Renal cortical epithelial cell (primary cell): ENCODE data around the gene DHRS4. TPM values are rescaled to one million over a fixed set of nuclear protein-coding genes. Genes with fewer than 3 reads are reported as not detected.
"Not testable (repeated sequence)": the region's sequence is repeated elsewhere in the genome, so short reads cannot be mapped to it uniquely, and the experiment has no call there.

Source experiments
- DNase-seq: peaks from one replicate; pipeline ENCODE4 v3.0.0-alpha.2; 2011; ENCODE audit warnings: low read depth
- total RNA-seq: library from RNA; depleted of rRNA; stranded (reverse); fragments of >200 nt; gene quantifications from 2 replicates; pipeline ENCODE4 v1.2.3, GENCODE V29; 2014

The DHRS4 gene
- total RNA-seq, 1 donor from 2014 or later = 34.6 TPM

DNA sequence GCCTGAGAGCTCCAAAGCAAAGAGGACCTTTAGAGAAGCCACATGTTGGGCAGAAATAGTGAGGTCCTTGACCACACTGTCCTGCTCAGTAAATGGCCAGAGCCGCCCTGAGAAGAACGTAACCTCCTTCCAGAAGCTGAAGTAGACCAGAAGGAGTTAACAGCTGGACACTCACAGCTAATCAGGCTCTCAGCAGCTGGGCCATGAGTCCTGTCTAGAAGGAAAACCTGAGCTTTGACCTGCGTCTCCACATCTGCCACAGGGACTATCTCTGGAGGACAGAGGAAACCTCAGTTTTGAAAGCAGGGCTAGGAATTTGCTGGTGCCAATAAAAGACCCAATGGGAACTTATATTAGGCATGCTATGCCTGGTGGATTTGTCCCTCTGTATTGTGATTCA lies 12.3 kb upstream of the DHRS4 start:
- no peak for DNase-seq

DNA sequence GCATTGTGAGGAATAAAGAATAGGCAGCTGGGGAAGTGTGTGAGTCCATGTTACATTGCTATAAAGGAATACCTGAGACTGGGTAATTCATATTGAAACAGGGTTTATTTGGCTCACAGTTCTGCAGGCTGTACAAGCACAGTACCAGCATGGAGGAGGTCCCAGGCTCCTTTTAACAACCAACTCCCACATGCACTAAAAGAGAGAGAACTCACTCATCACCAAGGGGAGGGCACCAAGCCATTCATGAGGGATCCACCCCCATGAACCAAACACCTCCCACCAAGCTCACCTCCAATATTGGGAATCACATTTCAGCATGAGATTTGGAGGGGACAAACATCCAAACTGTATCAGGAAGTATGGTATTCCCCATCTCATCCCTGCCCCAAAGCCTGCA lies 11.9 kb upstream of the DHRS4 start:
- DNase-seq = no peak

DNA sequence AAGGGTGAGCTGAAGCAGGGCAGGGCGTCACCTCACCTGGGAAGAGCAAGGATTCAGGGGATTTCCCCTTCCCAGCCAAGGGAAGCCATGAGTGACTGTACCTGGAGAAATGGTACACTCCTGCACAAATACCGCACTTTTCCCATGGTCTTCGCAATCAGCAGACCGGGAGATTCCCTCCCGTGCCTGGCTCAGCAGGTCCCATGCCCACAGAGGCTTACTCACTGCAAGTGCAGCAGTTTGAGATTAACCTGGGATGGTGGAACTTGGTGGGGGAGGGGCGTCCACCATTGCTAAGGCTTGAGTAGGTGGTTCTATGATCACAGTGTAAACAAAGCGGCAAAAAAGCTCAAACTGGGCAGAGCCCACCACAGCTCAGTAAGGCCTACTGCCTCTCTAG lies 11.0 kb upstream of the DHRS4 start:
- peak; percentile 89 for DNase-seq

DNA sequence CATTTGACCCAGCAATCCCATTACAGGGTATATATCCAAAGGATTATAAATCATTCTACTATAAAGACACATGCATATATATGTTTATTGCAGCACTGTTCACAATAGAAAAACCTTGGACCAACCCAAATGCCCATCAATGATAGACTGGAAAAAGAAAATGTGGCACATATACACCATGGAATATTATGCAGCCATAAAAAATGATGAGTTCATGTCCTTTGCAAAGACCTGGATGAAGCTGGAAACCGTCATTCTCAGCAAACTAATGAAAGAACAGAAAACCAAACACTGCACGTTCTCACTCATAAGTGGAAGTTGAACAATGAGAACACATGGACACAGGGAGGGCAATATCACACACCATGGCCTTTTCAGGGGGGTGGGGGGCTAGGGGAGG lies 4.5 kb upstream of the DHRS4 start:
- DNase-seq = not testable (repeated sequence)

DNA sequence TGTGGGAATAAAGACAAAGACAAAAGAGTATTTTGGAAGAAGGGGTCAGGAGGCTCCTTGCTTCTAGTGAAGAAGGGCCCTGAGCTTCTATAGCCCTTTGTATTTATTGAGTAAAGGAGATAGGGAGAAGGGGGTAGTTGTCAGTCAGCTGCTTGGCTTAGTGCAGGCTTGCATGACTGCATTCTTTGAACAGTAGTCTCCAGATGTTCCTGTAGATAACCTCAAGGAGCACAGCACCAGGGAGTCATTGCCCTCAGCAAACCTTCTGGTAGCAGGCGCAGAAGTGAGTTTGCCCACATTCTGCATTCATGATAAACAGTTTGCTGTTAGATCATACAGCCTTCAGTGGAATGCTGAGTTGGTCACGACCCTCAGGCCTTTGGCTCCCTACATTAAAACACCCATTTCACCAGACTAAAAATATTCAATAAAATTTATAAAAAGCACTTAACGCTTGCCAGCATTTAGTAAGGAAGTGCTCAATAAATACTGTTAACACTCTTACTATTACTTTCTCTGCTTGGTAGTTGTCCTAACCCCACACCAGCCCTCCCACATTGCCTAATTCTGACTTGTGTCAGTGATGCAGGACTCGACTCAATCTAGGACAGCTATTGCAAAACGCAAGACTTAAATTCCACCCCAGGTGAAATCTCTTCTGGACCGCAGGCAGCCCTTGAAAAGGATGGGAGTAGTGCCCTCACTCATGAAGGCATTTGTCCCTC lies 3.0 kb upstream of the DHRS4 start:
- no peak for DNase-seq

DNA sequence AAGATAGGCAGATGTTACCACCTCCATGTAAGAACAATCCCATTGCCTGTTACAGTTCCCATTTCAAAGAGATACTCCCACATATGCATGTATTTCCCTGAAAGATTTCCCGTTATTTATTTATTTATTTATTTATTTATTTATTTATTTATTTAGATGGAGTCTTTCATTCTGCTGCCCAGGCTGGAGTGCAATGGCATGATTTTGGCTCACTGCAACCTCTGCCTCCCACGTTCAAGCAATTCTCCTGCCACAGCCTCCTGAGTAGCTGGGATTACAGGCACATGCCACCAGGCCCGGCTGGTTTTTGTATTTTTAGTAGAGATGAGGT lies 2.5 kb upstream of the DHRS4 start:
- DNase-seq = not testable (repeated sequence)

DNA sequence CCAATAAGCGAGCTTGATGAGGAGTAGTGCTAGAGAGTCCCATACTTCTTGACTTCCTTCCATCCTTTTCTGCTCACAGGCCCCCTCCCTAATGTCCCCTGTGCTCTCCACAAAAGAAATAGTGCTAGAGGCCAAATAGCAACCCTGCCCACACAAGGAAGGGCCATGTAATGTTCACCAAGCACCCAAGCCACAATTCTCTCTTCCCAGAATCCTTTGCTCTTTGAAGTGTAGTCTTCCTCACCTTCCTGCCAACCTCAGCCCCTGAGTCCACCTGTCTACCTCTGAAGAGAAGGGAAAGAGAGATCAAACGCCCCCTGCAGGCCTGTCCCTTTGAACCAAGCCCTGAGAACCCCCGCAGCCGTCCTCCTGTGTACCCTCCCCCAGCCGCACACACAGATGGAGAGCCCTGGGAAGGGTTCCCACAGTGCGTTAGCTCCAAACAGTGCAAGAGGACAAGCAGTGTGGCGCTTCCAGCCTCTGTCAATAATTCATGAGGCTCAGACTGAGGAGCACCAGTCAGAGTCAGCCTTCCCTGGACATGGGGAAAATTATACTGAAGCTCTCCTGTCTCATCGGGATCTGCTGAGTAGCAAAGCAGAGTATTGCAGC lies 1.9 kb upstream of the DHRS4 start:
- DNase-seq = peak; percentile 22

DNA sequence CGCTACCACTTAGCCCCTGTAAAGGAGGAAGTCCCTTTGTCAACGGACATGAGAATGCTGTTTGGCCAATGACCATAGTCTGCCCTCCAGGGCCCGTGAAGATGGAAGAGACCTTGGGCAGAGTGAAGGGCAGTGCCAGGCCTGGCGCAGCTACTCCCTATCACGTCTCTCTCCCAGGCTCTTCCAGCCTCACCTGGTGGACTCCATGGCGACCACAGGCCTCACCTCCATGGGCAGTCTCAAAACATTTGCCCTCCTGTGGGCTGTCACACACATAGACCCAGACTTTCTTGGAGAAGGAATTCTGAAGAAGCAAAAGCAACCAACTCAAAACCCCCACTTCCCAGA lies 480 bp upstream of the DHRS4 start:
- not testable (repeated sequence) for DNase-seq

DNA sequence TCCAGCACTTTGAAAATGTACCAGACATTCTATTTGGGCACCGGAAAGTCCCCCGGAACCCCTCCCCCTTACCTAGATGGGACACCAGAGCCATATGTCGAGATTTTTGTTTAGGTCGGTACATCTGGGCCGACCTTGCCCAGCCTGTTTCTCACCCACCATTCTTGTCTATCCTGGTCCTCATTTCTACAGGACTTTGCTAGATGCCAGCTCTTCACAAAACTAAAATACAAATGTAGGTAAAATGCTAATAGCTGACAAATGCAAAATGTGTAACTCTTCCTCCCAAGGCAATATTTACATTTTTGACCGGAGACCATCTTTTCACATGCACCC lies 677 bp downstream of the DHRS4 start:
- DNase-seq = not testable (repeated sequence)

DNA sequence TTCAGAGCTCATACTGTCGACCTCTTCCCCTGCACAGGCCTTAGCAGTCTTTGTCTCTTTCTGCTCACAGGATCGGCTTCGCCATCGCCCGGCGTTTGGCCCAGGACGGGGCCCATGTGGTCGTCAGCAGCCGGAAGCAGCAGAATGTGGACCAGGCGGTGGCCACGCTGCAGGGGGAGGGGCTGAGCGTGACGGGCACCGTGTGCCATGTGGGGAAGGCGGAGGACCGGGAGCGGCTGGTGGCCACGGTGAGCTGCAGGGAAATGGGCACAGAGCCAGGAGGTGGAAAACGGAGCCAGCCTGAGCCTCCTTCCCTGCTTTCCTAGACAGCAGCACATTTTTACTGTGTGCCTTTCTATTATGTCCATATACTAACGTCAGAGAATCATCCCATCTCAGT lies 1.4 kb downstream of the DHRS4 start:
- not testable (repeated sequence) for DNase-seq

DNA sequence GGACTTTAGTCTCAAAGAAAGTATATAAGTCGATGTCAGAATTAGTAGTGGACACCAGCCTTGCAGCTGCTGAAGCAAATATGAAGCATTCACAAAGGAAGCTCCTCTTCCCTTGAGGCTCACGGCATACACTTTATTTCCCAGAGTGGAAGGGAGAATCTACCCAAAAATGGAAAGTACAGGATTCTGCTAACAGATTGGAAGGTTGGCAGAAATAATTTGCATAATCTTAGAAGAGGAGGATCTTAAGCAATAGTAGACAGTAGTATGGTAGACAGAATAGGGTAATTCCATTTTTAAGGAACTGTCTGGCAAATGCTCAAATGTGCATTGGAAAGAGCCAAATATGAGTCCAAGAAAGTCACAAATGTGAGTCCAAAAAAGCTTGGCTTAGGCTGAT lies 2.2 kb downstream of the DHRS4 start:
- DNase-seq = not testable (repeated sequence)

DNA sequence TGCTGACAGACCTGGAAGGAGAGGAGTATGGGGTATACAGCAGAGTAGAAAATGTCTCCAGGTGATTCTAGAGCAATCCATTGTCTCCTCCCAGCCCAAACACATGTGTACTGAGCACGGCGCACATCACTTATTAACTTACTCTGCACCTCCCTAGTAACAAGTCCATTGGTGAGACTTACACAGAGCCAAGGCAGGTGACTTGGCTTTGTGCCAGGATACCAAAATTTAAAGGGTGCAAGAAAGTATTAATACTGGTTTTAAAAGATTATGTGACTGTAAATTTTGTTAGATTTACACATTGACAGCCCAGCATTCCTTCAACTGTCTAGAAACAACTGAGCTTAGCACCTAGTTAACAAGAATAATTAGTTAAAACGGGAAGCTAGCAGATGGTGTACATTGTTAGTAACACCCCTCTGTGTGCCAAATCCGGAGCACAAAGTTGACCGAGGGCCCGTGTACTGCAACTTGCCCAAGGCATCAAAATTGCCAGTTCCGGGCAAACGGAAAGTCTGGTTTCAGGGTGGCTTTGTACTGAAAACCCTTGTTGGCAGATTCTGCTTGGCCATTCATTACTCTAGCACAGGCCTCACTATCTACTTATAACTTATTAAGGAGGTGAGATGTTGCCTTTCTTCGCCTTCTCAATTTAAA lies 4.5 kb downstream of the DHRS4 start:
- DNase-seq = not testable (repeated sequence)

DNA sequence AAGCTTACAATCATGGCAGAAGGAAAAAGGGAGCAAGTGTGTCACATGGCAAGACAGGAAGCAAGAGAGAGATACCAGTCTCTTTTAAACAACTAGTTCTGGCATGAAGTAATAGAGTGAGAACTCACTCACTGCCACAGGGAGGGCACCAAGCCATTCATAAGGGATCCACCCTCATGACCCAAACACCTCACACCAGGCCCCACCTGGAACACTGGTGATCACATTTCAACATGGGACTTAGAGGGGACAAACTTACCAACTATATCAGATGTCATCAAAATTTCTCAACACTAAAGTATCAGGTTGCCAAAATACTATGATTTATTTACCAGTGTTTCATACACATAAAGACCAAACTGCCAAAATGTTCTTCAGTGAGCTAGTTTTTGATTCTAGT lies 7.3 kb downstream of the DHRS4 start:
- DNase-seq = not testable (repeated sequence)

DNA sequence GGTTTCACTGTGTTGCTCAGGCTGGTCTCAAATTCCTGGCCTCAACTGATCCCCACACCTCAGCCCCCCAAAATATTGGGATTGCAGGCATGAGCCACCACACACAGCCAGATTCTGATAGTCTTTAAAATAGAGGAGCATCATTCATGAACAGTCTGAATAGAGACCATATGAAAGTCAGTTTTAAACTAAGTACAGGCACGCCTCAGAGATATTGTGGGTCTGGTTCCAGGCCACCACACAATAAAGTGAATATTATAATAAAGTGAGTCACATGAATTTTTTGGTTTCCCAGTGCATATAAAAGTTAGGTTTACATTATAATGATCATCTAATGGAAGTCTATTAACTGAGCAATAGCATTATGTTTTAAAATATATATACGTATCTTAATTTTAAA lies 8.1 kb downstream of the DHRS4 start:
- not testable (repeated sequence) for DNase-seq

DNA sequence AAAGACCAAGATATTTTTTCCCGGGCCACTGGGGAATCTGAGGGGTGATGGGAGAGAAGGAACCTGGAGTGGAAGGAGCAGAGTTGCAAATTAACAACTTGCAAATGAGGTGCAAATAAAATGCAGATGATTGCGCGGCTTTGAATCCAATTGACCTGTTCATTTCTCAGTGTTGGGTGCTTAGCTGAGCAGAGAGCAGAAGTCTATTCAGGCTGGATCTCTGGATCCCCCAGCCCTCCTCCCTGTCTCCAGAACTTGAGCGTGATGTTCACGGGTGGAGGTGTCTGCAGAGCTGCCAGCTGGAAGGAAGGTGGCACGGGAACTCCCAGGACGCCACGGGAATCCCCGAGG lies 15.5 kb downstream of the DHRS4 start:
- DNase-seq = not testable (repeated sequence)

DNA sequence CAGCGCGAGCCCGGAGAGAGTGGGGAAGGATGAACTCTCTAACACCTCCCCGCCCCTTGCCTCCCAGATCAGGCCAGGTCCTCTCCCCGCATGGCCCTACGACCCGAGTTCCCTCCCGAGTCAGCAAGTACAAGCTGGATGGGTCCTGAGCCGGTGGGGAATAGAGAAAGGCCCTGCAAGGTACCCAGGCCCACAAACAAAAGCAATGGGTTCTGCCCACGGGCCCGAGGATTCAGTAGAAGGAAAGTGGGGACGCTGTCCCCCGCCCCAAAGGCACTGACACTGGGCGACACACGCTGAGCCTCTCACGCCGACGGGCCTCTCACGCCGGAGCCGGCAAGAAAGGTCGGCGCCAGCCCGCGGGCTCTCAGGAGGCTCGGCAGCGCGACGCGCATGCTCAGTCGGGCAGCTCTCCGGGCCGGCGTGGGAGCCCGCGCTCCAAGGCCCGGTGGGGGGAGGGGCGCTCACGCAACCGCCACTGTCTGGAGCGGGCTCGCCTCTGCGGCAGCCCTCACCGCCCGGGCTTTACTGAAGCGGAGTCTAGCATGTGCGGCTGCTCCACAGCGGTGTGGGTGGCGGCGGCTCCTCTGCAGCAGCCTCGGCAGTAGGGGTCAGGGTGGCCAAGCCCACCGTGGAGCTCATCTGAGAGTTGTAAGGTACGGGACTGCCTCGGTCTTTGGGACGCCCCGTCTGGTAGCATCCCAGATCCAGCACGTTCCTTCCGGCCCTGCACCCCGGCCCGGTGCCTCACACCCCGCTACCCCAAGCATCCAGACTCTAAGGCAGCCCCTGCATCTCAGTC lies 16.1 kb downstream of the DHRS4 start:
- not testable (repeated sequence) for DNase-seq

DNA sequence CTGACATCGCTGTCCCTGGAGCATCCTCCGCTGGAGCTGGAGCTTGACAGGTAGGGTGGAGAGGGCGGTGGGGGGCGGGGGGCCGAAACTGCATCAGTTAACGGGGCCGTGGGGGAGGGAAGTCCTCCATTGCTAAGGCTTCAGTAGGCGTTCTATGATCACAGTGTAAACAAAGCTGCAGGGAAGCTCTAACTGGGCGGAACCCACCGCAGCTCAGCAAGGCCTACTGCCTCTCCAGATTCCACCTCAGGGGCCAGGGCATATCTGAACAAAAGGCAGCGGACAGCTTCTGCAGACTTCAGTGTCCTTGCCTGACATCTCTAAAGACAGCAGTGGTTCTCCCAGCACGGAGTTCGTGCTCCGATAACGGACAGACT lies 16.7 kb downstream of the DHRS4 start:
- DNase-seq = not testable (repeated sequence)

DNA sequence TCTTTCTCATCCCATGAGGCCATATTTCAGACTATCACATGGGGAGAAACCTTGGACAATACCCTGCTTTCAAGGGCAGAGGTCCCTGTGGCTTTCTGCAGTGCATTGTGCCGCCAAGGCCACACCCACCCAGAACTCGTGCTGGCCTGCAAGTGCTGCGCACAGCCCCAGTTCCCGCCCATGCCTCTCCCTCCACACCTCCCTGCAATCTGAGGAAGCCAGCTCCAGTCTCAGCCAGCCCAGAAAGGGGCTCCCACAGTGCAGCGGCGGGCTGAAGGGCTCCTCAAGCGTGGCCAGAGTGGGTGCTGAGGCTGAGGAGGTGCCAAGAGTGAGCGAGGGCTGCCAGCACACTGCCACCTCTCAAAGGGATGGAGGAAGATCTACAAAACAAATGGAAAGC lies 19.6 kb downstream of the DHRS4 start:
- DNase-seq = not testable (repeated sequence)

DNA sequence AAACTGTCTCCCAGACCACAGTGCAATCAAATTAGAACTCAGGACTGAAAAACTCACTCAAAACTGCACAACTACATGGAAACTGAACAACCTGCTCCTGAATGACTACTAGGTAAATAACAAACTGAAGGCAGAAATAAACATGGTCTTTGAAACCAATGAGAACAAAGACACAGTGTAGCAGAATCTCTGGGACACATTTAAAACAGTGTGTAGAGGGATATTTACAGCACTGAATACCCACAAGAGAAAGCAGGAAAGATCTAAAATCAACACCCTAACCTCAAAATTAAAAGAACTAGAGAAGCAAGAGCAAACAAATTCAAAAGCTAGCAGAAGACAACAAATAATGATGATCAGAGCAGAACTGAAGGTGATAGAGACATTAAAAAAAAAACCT lies 20.5 kb downstream of the DHRS4 start:
- not testable (repeated sequence) for DNase-seq

DNA sequence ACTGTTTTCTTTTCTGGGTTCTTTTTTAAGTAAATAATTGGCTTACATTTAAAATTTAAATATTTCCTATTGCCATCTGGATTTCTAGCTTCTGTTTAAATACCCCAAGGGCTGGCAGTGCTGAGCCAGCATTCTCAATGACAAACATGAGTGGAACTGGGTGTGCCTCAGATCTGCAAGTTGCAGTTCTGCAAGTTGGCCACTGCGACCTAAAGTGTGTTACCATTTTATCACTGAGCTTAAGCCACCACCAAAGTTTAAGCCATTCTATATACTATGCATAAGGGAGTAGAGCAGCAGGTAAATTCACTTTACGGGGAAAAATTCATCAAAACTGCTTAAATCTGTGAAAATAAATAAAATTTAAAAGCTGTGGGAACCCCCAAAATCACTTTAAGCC lies 23.6 kb downstream of the DHRS4 start:
- not testable (repeated sequence) for DNase-seq

DNA sequence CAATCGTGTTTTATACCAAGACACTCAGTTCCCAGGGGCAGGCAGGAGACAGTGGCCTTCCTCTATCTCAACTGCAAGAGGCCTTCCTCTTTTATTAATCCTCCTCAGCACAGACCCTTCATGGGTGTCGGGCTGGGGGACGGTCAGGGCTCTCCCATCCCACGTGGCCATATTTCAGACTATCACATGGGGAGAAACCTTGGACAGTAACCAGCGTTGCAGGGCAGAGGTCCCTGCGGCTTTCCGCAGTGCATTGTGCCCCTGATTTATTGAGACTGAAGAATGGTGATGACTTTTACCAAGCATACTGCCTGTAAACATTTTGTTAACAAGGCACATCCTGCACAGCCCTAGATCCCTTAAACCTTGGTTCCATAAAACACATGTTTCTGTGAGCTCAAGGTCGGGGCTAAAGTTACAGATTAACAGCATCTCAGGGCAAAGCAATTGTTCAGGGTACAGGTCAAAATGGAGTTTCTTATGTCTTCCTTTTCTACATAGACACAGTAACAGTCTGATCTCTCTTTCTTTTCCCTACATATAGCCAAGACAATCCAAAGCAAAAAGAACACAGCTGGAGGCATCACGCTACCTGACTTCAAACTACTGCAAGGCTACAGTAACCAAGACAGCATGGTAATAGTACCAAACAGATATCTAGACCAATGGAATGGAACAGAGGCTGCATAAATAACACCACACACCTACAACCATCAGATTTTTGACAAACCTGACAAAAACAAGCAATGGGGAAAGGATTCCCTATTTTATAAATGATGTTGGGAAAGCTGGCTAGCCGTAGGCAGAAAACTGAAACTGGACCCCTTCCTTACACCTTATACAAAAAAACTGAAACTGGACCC lies 28.6 kb downstream of the DHRS4 start:
- peak; percentile 30 for DNase-seq
